ENCODE measurements around the gene C22orf39.

GRCh38 chr22:19431649-19432132, 15.8 kb downstream of the C22orf39 start, which contains the start of gene HIRA:
- TF ChIP-seq HOXA7 (CRISPR knock-in tag; IDR thresholded peaks at IDR 0.05) (no peak), CTCF (IDR thresholded peaks at IDR 0.05) (no peak)
